Measurements from ENCODE around the gene PPP4R1. TPM values are rescaled to one million over a fixed set of nuclear protein-coding genes. Genes with fewer than 3 reads are reported as not detected.

Gene PPP4R1
- total RNA-seq, 1 donor from 2014 or later, result 56.0 TPM

- intact Hi-C loops (cut with micrococcal nuclease), result no loop called here
These were observed 95.0 kb downstream of the PPP4R1 start for GRCh38 chr18:9519399-9519798.

- intact Hi-C loops (cut with micrococcal nuclease), result no loop called here
These were observed 96.5 kb downstream of the PPP4R1 start for GRCh38 chr18:9517869-9518268.

- intact Hi-C loops (cut with micrococcal nuclease), result loop anchor here (1.0 kb wide), 2 partner anchors 40 to 443 kb away; no protein-coding TSS in a partner anchor
These were observed 97.8 kb downstream of the PPP4R1 start for GRCh38 chr18:9516437-9517064.

- intact Hi-C loops (cut with micrococcal nuclease), result no loop called here
These were observed 100.3 kb downstream of the PPP4R1 start for GRCh38 chr18:9513971-9514512.

GRCh38 chr18:9508446-9509025, 105.8 kb downstream of the PPP4R1 start:
- intact Hi-C loops (cut with micrococcal nuclease), result no loop called here

- intact Hi-C loops (cut with micrococcal nuclease), result no loop called here
These were observed 106.7 kb downstream of the PPP4R1 start for GRCh38 chr18:9507565-9508088.

- intact Hi-C loops (cut with micrococcal nuclease), result no loop called here
These were observed 108.1 kb downstream of the PPP4R1 start for GRCh38 chr18:9506046-9506792.

Other genes starting within 250 kb of the PPP4R1 start
- gene RALBP1, start 139.0 kb downstream of the PPP4R1 start, total RNA-seq, result 40.1 and 41.7 TPM in 2 replicates
- gene RAB31, start 93.7 kb upstream of the PPP4R1 start, total RNA-seq, result 0.34 and 0.66 TPM in 2 replicates